Right lobe of liver (tissue), 6 donors: ENCODE results near the gene IFI30. TPM values are rescaled to one million over a fixed set of nuclear protein-coding genes. Genes with fewer than 3 reads are reported as not detected.

ENCODE experiments used
- ATAC-seq, 4 donors: fragments of 200-7000 bp; cut with Tn5 transposase; one replicate each; pipeline ENCODE4 v1.9.1; 2020; ENCODE audit warnings: mild to moderate bottlenecking in 4 of 4, moderate library complexity in 4 of 4
- DNase-seq, 3 donors: peaks; one replicate each; pipeline ENCODE4 v3.0.0-alpha.2; 2020
- H3K27ac ChIP-seq, 3 donors: fragments of 200-600 bp; one replicate each; pipeline ENCODE4 v1.8.0; 2022
- H3K27me3 ChIP-seq, 2 donors: fragments of 200-600 bp; one replicate each; pipeline ENCODE4 v1.8.0; 2022
- H3K36me3 ChIP-seq, 4 donors: fragments of 200-600 bp; sonication (generic) in 1 of 4; one replicate each; pipeline versions ENCODE4 v1.5.1 to v1.8.0; 2017 to 2022; ENCODE audit warnings: control low read depth in 1 of 4
- H3K4me1 ChIP-seq, 4 donors: fragments of 200-600 bp; sonication (generic) in 1 of 4; one replicate each; pipeline versions ENCODE4 v1.5.1 to v1.8.0; 2017 to 2022; ENCODE audit warnings: control low read depth in 1 of 4
- H3K4me3 ChIP-seq, 3 donors: fragments of 200-600 bp; one replicate each; pipeline ENCODE4 v1.8.0; 2022
- H3K9me3 ChIP-seq, 4 donors: fragments of 200-600 bp; sonication (generic) in 1 of 4; one replicate each; pipeline versions ENCODE4 v1.5.1 to v1.8.0; 2017 to 2022; ENCODE audit warnings: control low read depth in 1 of 4
- CTCF ChIP-seq, 4 donors: fragments of 200-600 bp in 3 of 4; fragments of 450-650 bp in 1 of 4; IDR thresholded peaks; one replicate each; pipeline versions ENCODE4 v1.5.1 to v1.8.0; 2016 to 2022; ENCODE audit warnings: antibody characterized with exemption in 4 of 4, mild to moderate bottlenecking in 2 of 4
- POLR2A ChIP-seq: fragments of 450-650 bp; IDR thresholded peaks from one replicate; pipeline ENCODE4 v1.6.1; 2017; ENCODE audit warnings: antibody characterized with exemption, mild to moderate bottlenecking
- WGBS: methylation state at CpG from one replicate; pipeline ENCODE4 v1.1.6; 2018; ENCODE audit warnings: low coverage, low lambda C conversion rate; ENCODE audit not compliant: insufficient coverage; ENCODE audit errors: missing lambda C conversion rate; 5-methylcytosine and 5-hydroxymethylcytosine counted together
- intact Hi-C, 2 donors: fragments of 100-400 bp; cut with DNase I; formaldehyde crosslinking; loops; one replicate each; pipeline versions ENCODE4 v1.11.2 to v1.14.1; 2022
- total RNA-seq, 6 experiments: library from RNA; depleted of rRNA in 2 of 6; stranded (reverse); fragments of >200 nt in 2 of 6; fragmentation: NEBNext Ultra II Directional in 3 of 6; extraction: Animal tissue kit (Norgen Biotek cat#: 25700) in 3 of 6; gene quantifications; one replicate each; pipeline versions ENCODE4 v1.1.0 to v1.2.4, GENCODE V29; 2016 to 2023
- donor health status: DM: no; HTN: yes; CAD: no.
- donor health status: DM: no; HTN: no; CAD: no.
- donor health status: DM: no; HTN: no; CAD: no.
- donor health status: DM: no; HTN: yes; CAD: no.
- donor health status: DM: no; HTN: yes; CAD: no.

Gene IFI30
- total RNA-seq, 6 experiments from 2014 or later = 54.0 to 205 (median 91.8) TPM

GRCh38 chr19:18197306-18197705 is 23.7 kb downstream of the IFI30 start:
- intact Hi-C loops = no loop called here
- TF ChIP-seq CTCF (IDR thresholded peaks at IDR 0.05) (no peak), POLR2A (no peak)
- Histone ChIP-seq H3K27me3 (no peaks in the 10 kb centered on the region), H3K4me3 (no peak overlapping the region), H3K36me3 (peaks cover 0 to 7% (median 1%) of the 10 kb centered on the region in 4 donors), H3K4me1 (peaks cover 0 to 8% (median 2%) of the 10 kb centered on the region in 4 donors), H3K27ac (no peak overlapping the region), H3K9me3 (no peaks in the 10 kb centered on the region)
- 83% methylated on average over 7 of the region's 18 CpGs for WGBS
- ATAC-seq (no peak), DNase-seq (no peak)

GRCh38 chr19:18197941-18198340 is 24.3 kb downstream of the IFI30 start:
- WGBS = 77% methylated on average over 2 of the region's 6 CpGs
- DNase-seq = no peak

GRCh38 chr19:18198374-18198773 is 24.8 kb downstream of the IFI30 start:
- intact Hi-C loops = no loop called here
- Histone ChIP-seq H3K27me3 (no peaks in the 10 kb centered on the region), H3K4me1 (peaks cover 0 to 14% (median 2%) of the 10 kb centered on the region in 4 donors), H3K9me3 (no peaks in the 10 kb centered on the region), H3K36me3 (peaks cover 0 to 7% (median 1%) of the 10 kb centered on the region in 4 donors), H3K4me3 (no peak overlapping the region), H3K27ac (no peak overlapping the region)
- WGBS = 92% methylated on average over 3 of the region's 6 CpGs
- no peak for ATAC-seq
- TF ChIP-seq POLR2A (no peak), CTCF (IDR thresholded peaks at IDR 0.05) (no peak)
- DNase-seq = no peak

More at GRCh38 chr19:18197941-18198340, 24.3 kb downstream of the IFI30 start:
- no peak for TF ChIP-seq POLR2A
- no peak for TF ChIP-seq CTCF (IDR thresholded peaks at IDR 0.05)
- H3K36me3 ChIP-seq = peaks cover 0 to 7% (median 1%) of the 10 kb centered on the region in 4 donors
- H3K4me3 ChIP-seq = no peak overlapping the region
- H3K27me3 ChIP-seq = no peaks in the 10 kb centered on the region
- intact Hi-C loops = no loop called here
- no peaks in the 10 kb centered on the region for H3K9me3 ChIP-seq
- ATAC-seq = no peak
- peaks cover 0 to 10% (median 2%) of the 10 kb centered on the region in 4 donors for H3K4me1 ChIP-seq
- no peak overlapping the region for H3K27ac ChIP-seq

- no peak overlapping the region for H3K4me3 ChIP-seq
- intact Hi-C loops = no loop called here
- no peak overlapping the region for H3K27ac ChIP-seq
- TF ChIP-seq CTCF (IDR thresholded peaks at IDR 0.05) (no peak), POLR2A (no peak)
- no peaks in the 10 kb centered on the region for H3K27me3 ChIP-seq
- H3K9me3 ChIP-seq = no peaks in the 10 kb centered on the region
- H3K4me1 ChIP-seq = peaks cover 0 to 8% (median 0%) of the 10 kb centered on the region in 4 donors
- WGBS = 58% methylated on average over 2 of the region's 24 CpGs
- ATAC-seq (no peak), DNase-seq (no peak)
- H3K36me3 ChIP-seq = peaks cover 0 to 7% (median 1%) of the 10 kb centered on the region in 4 donors
Measured at GRCh38 chr19:18202397-18202777, 28.8 kb downstream of the IFI30 start.
